ENCODE results near the gene TM2D1.
"Not testable (repeated sequence)": the region's sequence is repeated elsewhere in the genome, so short reads cannot be mapped to it uniquely, and the experiment has no call there.

The TM2D1 gene

GRCh38 chr1:61724813-61725694, at the start of gene TM2D1:
Gene TM2D1 (minus strand): TSS chr1:61725141. CDS start chr1:61725120, 21 bp downstream.
- peak; percentile 84 for DNase-seq

GRCh38 chr1:61770131-61770530, 45.2 kb upstream of the TM2D1 start:
- no peak for DNase-seq

- no peak for DNase-seq
Measured at GRCh38 chr1:61757950-61758349, 33.0 kb upstream of the TM2D1 start.

GRCh38 chr1:61756773-61757172, 31.8 kb upstream of the TM2D1 start:
- DNase-seq, result no peak

GRCh38 chr1:61754545-61754944, 29.6 kb upstream of the TM2D1 start:
- DNase-seq, result no peak

GRCh38 chr1:61753998-61754508, 29.1 kb upstream of the TM2D1 start:
- no peak for DNase-seq

- DNase-seq, result no peak
Measured at GRCh38 chr1:61752921-61753389, 28.0 kb upstream of the TM2D1 start.

GRCh38 chr1:61749574-61749973, 24.6 kb upstream of the TM2D1 start:
- no peak for DNase-seq

GRCh38 chr1:61748566-61748965, 23.6 kb upstream of the TM2D1 start:
- no peak for DNase-seq

GRCh38 chr1:61746813-61747212, 21.9 kb upstream of the TM2D1 start:
- no peak for DNase-seq

- no peak for DNase-seq
Measured at GRCh38 chr1:61743716-61744580, 19.0 kb upstream of the TM2D1 start.

- no peak for DNase-seq
Measured at GRCh38 chr1:61743431-61743705, 18.4 kb upstream of the TM2D1 start.

- no peak for DNase-seq
Measured at GRCh38 chr1:61742620-61743430, 17.9 kb upstream of the TM2D1 start.

GRCh38 chr1:61741711-61742619, 17.0 kb upstream of the TM2D1 start, which contains the start of gene PATJ:
Gene PATJ (plus strand): TSS chr1:61742480. CDS start chr1:61762893, 20,413 bp downstream.
- DNase-seq, result peak; percentile 79

GRCh38 chr1:61740751-61741700, 16.1 kb upstream of the TM2D1 start:
- DNase-seq, result no peak

- DNase-seq, result no peak
Measured at GRCh38 chr1:61732726-61733125, 7.8 kb upstream of the TM2D1 start.

GRCh38 chr1:61730679-61731078, 5.7 kb upstream of the TM2D1 start:
- not testable (repeated sequence) for DNase-seq

GRCh38 chr1:61727544-61727943, 2.6 kb upstream of the TM2D1 start:
- DNase-seq, result no peak

- no peak for DNase-seq
Measured at GRCh38 chr1:61724506-61724812, 482 bp downstream of the TM2D1 start.

- not testable (repeated sequence) for DNase-seq
Measured at GRCh38 chr1:61718996-61719663, 5.8 kb downstream of the TM2D1 start.

All from CD4-positive, alpha-beta T cell treated with Interleukin-6 for 4 hours (primary cell).